T-helper 1 cell treated with Interleukin-12 subunit alpha and Interleukin-12 subunit beta and Interleukin-4 antibody, amounts not matched to agents 30 ng/mL and 1 ng/mL, for 36 hours (primary cell): ENCODE data around the gene PTPN3. TPM values are rescaled to one million over a fixed set of nuclear protein-coding genes. Genes with fewer than 3 reads are reported as not detected.
"Not testable (repeated sequence)": the region's sequence is repeated elsewhere in the genome, so short reads cannot be mapped to it uniquely, and the experiment has no call there.

Experiments
- intact Hi-C: fragments of 100-400 bp; cut with micrococcal nuclease; formaldehyde crosslinking; loops from one replicate; pipeline ENCODE4 v1.15.1; 2024
- total RNA-seq: library from RNA; stranded (reverse); gene quantifications from 2 replicates; pipeline ENCODE4 v1.2.3, GENCODE V29; 2022

PTPN3 gene
- 2.1 and 2.8 TPM in 2 replicates for total RNA-seq

GRCh38 chr9:109498195-109499092 lies at the start of gene PTPN3:
Gene PTPN3, minus strand, starts transcription at chr9:109498307. Its CDS starts 34,873 bp downstream, at chr9:109463434.
- intact Hi-C loops: no loop called here

- intact Hi-C loops: not testable (repeated sequence)
Measured at GRCh38 chr9:109544954-109545353, 46.8 kb upstream of the PTPN3 start.

GRCh38 chr9:109542922-109543321 lies 44.8 kb upstream of the PTPN3 start:
- intact Hi-C loops: no loop called here

GRCh38 chr9:109538346-109538745 lies 40.2 kb upstream of the PTPN3 start:
- intact Hi-C loops: no loop called here

GRCh38 chr9:109537288-109537687 lies 39.2 kb upstream of the PTPN3 start:
- intact Hi-C loops: no loop called here

- intact Hi-C loops: no loop called here
Measured at GRCh38 chr9:109536859-109537258, 38.8 kb upstream of the PTPN3 start.

- intact Hi-C loops: no loop called here
Measured at GRCh38 chr9:109535365-109535764, 37.3 kb upstream of the PTPN3 start.

- intact Hi-C loops: no loop called here
Measured at GRCh38 chr9:109534151-109534550, 36.0 kb upstream of the PTPN3 start.

- intact Hi-C loops: not testable (repeated sequence)
Measured at GRCh38 chr9:109532652-109533051, 34.5 kb upstream of the PTPN3 start.

- intact Hi-C loops: no loop called here
Measured at GRCh38 chr9:109522106-109522505, 24.0 kb upstream of the PTPN3 start.

GRCh38 chr9:109520475-109521132 lies 22.5 kb upstream of the PTPN3 start:
- intact Hi-C loops: loop anchor here (1.0 kb wide), 4 partner anchors 51 to 586 kb away; partner anchors contain the start of genes ABITRAM and ELP1

- intact Hi-C loops: loop anchor here (10.0 kb wide), 1 partner anchor 195 kb away; the partner anchor contains the start of gene EPB41L4B
Measured at GRCh38 chr9:109519366-109519765, 21.3 kb upstream of the PTPN3 start.

GRCh38 chr9:109518621-109519335 lies 20.7 kb upstream of the PTPN3 start:
- intact Hi-C loops: loop anchor here (10.0 kb wide), 1 partner anchor 194 kb away; the partner anchor contains the start of gene EPB41L4B

- intact Hi-C loops: loop anchor here (10.0 kb wide), 1 partner anchor 193 kb away; the partner anchor contains the start of gene EPB41L4B
Measured at GRCh38 chr9:109517901-109518377, 19.8 kb upstream of the PTPN3 start.

GRCh38 chr9:109513871-109514270 lies 15.8 kb upstream of the PTPN3 start:
- intact Hi-C loops: loop anchor here (10.0 kb wide), 1 partner anchor 189 kb away; the partner anchor contains the start of gene EPB41L4B

GRCh38 chr9:109512170-109512756 lies 14.2 kb upstream of the PTPN3 start:
- intact Hi-C loops: loop anchor here (10.0 kb wide), 1 partner anchor 187 kb away; the partner anchor contains the start of gene EPB41L4B

GRCh38 chr9:109510506-109510905 lies 12.4 kb upstream of the PTPN3 start:
- intact Hi-C loops: loop anchor here (10.0 kb wide), 1 partner anchor 186 kb away; the partner anchor contains the start of gene EPB41L4B

GRCh38 chr9:109510042-109510441 lies 11.9 kb upstream of the PTPN3 start:
- intact Hi-C loops: loop anchor here (10.0 kb wide), 1 partner anchor 185 kb away; the partner anchor contains the start of gene EPB41L4B

GRCh38 chr9:109509611-109510010 lies 11.5 kb upstream of the PTPN3 start:
- intact Hi-C loops: loop anchor here (10.0 kb wide), 1 partner anchor 185 kb away; the partner anchor contains the start of gene EPB41L4B

- intact Hi-C loops: no loop called here
Measured at GRCh38 chr9:109507421-109507838, 9.3 kb upstream of the PTPN3 start.
